Colonic mucosa (tissue), 4 donors: ENCODE measurements around the gene FGFR3. TPM values are rescaled to one million over a fixed set of nuclear protein-coding genes. Genes with fewer than 3 reads are reported as not detected.

Experiments
- DNase-seq: peaks from one replicate; pipeline ENCODE4 v3.0.0-alpha.2; 2020
- H3K27ac ChIP-seq: fragments of 200-600 bp; one replicate; pipeline ENCODE4 v1.8.0; 2021
- H3K27me3 ChIP-seq: fragments of 200-600 bp; one replicate; pipeline ENCODE4 v1.8.0; 2021
- H3K36me3 ChIP-seq: fragments of 200-600 bp; one replicate; pipeline ENCODE4 v1.8.0; 2021
- H3K4me1 ChIP-seq: fragments of 200-600 bp; one replicate; pipeline ENCODE4 v1.8.0; 2021; ENCODE audit warnings: mild to moderate bottlenecking
- H3K4me3 ChIP-seq: fragments of 200-600 bp; one replicate; pipeline ENCODE4 v1.8.0; 2021
- H3K9ac ChIP-seq, 2 donors: one replicate each; pipeline ENCODE4 v1.7.0; 2013; ENCODE audit warnings: control low read depth in 2 of 2, low read depth in 2 of 2, low read length in 2 of 2
- H3K9me3 ChIP-seq: fragments of 200-600 bp; one replicate; pipeline ENCODE4 v1.8.0; 2021
- intact Hi-C: fragments of 100-400 bp; cut with DNase I; formaldehyde crosslinking; loops from one replicate; pipeline ENCODE4 v1.14.1; 2022
- total RNA-seq, 2 donors: library from RNA; stranded (reverse); fragmentation: NEBNext Ultra II Directional in 1 of 2; extraction: Animal tissue kit (Norgen Biotek cat#: 25700) in 1 of 2; gene quantifications; one replicate each; pipeline ENCODE4 v1.2.1, GENCODE V29; 2021
- TF ChIP-seq, protein P1 (sequence below): fragments of 200-600 bp; IDR thresholded peaks from one replicate; pipeline ENCODE4 v1.8.0; 2022; ENCODE audit warnings: antibody characterized with exemption, mild to moderate bottlenecking
- donor health status: healthy.
- donor health status: DM: no; HTN: no; CAD: no.
- donor health status: DM: no; HTN: no; CAD: no.

The FGFR3 gene
- total RNA-seq, 2 donors from 2014 or later = 32.3 to 52.9 TPM

DNA sequence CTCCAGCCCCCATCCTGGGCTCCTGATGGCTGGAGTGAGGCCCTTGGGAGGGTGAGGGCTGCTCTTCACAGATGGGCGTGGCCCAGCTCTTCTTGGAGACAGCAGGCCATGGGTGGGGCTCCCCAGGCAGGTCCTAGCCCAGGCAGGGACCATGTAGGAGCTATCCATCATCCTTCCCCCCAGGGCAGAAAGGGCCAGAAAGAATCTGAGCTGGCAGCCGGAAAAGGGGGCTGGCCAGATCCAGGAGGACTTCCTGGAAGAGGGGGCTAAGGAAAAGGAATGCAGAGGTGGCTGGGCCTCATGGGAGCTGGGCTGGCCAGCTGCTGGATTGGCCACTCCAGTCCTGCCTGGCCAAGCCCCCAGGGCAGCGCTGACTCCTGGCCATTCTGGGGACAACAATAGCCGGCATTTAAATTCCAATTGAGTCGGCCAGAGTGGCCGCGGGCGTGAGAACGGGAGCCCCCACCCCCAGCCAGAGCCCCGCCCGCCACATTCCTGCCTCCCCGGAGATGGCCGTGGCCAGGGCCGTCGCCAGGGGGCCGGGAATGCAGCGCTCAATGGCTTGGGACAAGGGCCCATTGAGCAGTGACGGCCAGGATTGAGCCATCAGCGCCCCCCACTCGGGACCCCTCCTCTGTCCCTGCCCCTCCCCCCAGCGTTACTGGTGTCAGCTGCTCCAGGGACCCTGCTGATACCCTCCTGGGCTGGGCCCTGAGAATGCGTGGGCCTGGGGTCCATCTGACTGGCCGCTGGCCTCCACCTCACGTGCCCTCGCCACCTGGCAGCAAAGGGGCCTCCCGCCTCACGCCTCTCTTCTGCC is 15.1 kb upstream of the FGFR3 start:
- H3K4me3 ChIP-seq = no peak overlapping the region
- intact Hi-C loops = no loop called here
- H3K27me3 ChIP-seq = no peaks in the 10 kb centered on the region
- no peak for DNase-seq
- TF ChIP-seq, protein P1, sequence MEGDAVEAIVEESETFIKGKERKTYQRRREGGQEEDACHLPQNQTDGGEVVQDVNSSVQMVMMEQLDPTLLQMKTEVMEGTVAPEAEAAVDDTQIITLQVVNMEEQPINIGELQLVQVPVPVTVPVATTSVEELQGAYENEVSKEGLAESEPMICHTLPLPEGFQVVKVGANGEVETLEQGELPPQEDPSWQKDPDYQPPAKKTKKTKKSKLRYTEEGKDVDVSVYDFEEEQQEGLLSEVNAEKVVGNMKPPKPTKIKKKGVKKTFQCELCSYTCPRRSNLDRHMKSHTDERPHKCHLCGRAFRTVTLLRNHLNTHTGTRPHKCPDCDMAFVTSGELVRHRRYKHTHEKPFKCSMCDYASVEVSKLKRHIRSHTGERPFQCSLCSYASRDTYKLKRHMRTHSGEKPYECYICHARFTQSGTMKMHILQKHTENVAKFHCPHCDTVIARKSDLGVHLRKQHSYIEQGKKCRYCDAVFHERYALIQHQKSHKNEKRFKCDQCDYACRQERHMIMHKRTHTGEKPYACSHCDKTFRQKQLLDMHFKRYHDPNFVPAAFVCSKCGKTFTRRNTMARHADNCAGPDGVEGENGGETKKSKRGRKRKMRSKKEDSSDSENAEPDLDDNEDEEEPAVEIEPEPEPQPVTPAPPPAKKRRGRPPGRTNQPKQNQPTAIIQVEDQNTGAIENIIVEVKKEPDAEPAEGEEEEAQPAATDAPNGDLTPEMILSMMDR = no peak
- H3K27ac ChIP-seq = no peak overlapping the region
- H3K9ac ChIP-seq = no peak overlapping the region
- no peaks in the 10 kb centered on the region for H3K9me3 ChIP-seq
- H3K4me1 ChIP-seq = no peaks in the 10 kb centered on the region
- no peaks in the 10 kb centered on the region for H3K36me3 ChIP-seq

DNA sequence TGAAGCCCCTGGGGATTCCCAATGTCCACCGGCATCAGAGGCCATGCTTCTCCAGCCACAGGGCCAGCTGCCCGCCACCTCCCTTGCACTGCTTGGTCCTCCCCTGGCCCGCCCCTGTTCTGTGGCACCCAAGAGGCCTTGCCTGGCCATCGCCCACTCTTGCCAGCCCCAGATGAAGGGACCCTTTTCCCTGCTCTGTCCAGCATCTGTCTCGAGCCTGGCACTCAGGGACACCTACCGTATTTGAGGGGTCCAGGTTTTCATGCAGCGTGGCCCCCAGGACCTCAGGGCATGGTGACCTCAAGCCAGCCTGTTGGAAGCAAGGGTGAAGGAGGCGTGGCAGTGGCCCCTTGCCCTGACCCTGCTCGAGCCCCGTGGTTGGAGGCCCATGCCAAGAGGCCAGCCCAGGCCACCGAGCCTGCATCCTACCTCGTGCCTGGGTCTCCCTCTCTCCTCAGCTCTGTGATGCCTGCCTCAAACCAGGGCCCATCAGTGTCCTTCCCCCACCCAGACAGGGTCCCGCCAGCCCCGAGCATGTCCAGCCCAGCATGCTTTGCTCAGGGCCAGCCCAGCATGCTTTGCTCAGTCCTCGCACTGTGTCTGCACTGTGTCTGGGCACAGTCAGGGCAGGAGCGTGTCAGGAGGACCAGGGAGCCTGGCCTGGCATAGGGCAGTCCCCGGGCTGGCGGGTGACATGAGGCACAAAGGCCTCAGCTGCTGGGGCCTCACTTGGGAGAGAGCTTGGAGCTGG is 14.3 kb upstream of the FGFR3 start:
- H3K4me1 ChIP-seq = no peaks in the 10 kb centered on the region
- no peak overlapping the region for H3K9ac ChIP-seq
- TF ChIP-seq, protein P1 = no peak
- H3K9me3 ChIP-seq = no peaks in the 10 kb centered on the region
- no peaks in the 10 kb centered on the region for H3K36me3 ChIP-seq
- H3K27ac ChIP-seq = no peak overlapping the region
- no peak for DNase-seq
- H3K4me3 ChIP-seq = no peak overlapping the region
- intact Hi-C loops = no loop called here
- no peaks in the 10 kb centered on the region for H3K27me3 ChIP-seq

DNA sequence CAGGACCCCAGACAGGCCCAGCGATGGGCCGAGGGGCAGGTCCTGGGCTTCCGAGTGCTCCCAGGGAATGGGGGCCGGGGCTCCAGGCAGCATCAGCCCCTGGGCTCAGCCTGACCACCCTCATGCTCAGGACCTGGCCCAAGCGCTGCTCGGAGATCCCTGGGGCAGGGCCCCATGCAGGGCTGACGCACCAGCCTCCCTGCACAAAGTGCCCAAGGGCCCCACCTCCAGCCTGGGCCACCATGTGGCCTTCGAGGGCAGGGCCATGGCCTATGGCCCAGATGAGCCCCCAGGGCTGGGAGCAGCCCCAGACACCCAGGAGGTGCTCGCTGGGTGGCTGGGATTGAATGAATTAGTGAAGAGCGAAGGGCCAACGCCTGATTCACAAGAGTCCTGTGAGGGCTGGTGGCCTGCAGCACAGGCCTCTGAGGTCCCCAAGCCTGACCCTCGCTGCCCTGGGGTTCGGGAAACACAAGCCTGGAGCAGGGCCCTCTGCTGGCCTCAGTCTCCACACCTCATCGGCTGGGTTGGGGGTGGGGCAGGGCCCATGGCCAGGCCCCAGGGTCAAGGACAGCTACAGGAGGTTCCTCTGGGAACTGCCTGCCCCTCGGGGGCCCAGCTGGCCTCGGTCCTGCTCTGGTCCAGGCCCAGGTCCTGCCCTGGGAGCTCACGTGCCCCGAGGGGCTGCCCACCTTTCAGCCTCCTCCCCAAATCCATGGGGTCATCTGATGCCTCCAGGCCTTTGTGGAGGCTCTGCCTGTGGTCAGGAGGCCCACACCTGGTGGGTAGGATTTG is 13.3 kb upstream of the FGFR3 start:
- no peak for DNase-seq
- Histone ChIP-seq H3K4me3 (no peak overlapping the region), H3K9ac (no peak overlapping the region)

DNA sequence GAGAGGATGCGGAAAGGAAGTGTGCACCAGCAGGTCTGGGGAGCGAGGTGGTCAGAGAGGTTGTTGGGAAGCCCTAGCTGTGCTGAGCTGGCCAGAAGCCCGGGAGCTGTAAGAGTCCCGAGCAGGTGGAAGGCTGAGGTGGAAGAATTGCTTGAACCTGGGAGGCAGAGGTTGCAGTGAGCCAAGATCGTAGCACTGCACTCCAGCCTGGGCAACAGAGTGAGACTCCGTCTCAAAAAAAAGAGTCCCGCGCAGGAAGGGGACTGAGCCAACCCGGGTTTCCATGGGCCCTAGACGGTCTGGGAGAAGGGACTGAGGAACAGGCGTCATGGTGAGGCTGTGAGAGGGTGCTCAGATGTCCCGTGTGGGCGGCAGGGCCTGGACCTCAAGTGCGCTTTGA is 12.7 kb upstream of the FGFR3 start:
- no peaks in the 10 kb centered on the region for H3K4me1 ChIP-seq
- H3K4me3 ChIP-seq = no peak overlapping the region
- H3K27ac ChIP-seq = no peak overlapping the region
- TF ChIP-seq, protein P1 = no peak
- H3K36me3 ChIP-seq = no peaks in the 10 kb centered on the region
- no peak overlapping the region for H3K9ac ChIP-seq
- no peaks in the 10 kb centered on the region for H3K9me3 ChIP-seq
- DNase-seq = no peak
- intact Hi-C loops = no loop called here
- H3K27me3 ChIP-seq = no peaks in the 10 kb centered on the region

More for the DNA sequence above, 13.3 kb upstream of the FGFR3 start:
- intact Hi-C loops = no loop called here
- Histone ChIP-seq H3K27ac (no peak overlapping the region), H3K4me1 (no peaks in the 10 kb centered on the region), H3K27me3 (no peaks in the 10 kb centered on the region), H3K9me3 (no peaks in the 10 kb centered on the region), H3K36me3 (no peaks in the 10 kb centered on the region)
- TF ChIP-seq, protein P1 = no peak

DNA sequence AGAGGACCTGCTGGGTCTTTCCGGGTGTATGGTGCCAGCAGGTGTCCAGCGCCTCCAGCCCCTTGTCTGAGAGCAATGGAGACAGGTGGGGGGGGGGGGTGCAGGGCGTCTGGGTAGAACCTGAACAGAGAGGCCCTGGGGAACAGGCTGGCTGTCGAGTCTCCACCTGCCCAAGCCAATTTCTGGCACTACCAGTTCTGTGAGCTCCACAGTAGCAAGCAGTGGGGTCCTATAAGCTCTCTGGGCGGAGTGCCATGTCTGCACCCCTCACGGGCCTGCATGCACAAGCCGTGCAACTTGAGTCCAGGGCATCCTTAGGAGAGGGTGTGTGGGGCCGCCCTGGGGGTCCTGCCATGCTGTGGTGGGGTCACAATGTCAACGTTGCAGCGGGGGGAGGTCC is 10.1 kb upstream of the FGFR3 start:
- intact Hi-C loops = no loop called here
- TF ChIP-seq, protein P1 = no peak
- H3K4me1 ChIP-seq = no peaks in the 10 kb centered on the region

More for the DNA sequence above, 10.1 kb upstream of the FGFR3 start:
- Histone ChIP-seq H3K27me3 (no peaks in the 10 kb centered on the region), H3K9ac (no peak overlapping the region), H3K9me3 (no peaks in the 10 kb centered on the region), H3K27ac (no peak overlapping the region), H3K4me3 (no peak overlapping the region), H3K36me3 (no peaks in the 10 kb centered on the region)
- no peak for DNase-seq
